Keratinocyte (primary cell): Measurements from ENCODE around the gene CDK14.

Experiments used
- EZH2 ChIP-seq: IDR thresholded peaks from one replicate; pipeline ENCODE4 v1.6.1; 2012; ENCODE audit warnings: inconsistent platforms, mild to moderate bottlenecking, low read length, moderate library complexity
- TF ChIP-seq, protein P1 (sequence below), 3 experiments: IDR thresholded peaks in 1 of 3; conservative IDR thresholded peaks in 1 of 3; optimal IDR thresholded peaks in 1 of 3; 2 replicates in 2 of 3; 3 replicates in 1 of 3; pipeline versions ENCODE3 to v1.5.1; 2011; ENCODE audit warnings: low read length in 3 of 3, mild to moderate bottlenecking in 3 of 3, moderate library complexity in 2 of 3, control low read depth in 1 of 3, inconsistent platforms in 1 of 3; ENCODE audit not compliant: insufficient read depth in 2 of 3; ENCODE audit errors: extremely low read depth in 1 of 3

DNA sequence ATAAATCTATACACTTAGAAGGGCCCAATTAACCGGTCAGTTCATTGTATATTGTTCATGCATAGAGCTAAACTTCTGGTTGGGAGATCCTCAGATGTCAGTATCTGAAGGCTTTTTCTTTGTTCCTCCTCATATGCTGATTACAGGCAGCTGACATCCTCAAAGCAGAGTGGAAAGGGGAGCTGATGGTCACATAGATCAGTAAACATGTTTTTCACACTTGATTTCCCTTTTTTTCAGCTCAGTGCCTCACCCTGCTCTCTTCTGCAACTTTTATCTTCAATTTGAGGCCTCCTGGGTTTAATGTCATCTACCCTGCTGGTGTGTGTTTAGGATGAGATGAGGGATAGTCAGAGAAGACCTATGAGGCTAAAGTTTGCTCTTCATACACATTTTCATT lies 370.2 kb downstream of the CDK14 start:
- TF ChIP-seq, protein P1, sequence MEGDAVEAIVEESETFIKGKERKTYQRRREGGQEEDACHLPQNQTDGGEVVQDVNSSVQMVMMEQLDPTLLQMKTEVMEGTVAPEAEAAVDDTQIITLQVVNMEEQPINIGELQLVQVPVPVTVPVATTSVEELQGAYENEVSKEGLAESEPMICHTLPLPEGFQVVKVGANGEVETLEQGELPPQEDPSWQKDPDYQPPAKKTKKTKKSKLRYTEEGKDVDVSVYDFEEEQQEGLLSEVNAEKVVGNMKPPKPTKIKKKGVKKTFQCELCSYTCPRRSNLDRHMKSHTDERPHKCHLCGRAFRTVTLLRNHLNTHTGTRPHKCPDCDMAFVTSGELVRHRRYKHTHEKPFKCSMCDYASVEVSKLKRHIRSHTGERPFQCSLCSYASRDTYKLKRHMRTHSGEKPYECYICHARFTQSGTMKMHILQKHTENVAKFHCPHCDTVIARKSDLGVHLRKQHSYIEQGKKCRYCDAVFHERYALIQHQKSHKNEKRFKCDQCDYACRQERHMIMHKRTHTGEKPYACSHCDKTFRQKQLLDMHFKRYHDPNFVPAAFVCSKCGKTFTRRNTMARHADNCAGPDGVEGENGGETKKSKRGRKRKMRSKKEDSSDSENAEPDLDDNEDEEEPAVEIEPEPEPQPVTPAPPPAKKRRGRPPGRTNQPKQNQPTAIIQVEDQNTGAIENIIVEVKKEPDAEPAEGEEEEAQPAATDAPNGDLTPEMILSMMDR (optimal IDR thresholded peaks at IDR 0.05 in 1 of 3, IDR thresholded peaks at IDR 0.05 in 1 of 3, conservative IDR thresholded peaks at IDR 0.05 in 1 of 3; ENCODE audit: extremely low read depth in 1 of 3, insufficient read depth in 2 of 3, low read length in 3 of 3) = no peak
- TF ChIP-seq EZH2 = no peak
